Measurements from ENCODE around the gene MSGN1. TPM values are rescaled to one million over a fixed set of nuclear protein-coding genes. Genes with fewer than 3 reads are reported as not detected.

Gene MSGN1
- total RNA-seq, 2 donors from 2014 or later, result not detected

DNA sequence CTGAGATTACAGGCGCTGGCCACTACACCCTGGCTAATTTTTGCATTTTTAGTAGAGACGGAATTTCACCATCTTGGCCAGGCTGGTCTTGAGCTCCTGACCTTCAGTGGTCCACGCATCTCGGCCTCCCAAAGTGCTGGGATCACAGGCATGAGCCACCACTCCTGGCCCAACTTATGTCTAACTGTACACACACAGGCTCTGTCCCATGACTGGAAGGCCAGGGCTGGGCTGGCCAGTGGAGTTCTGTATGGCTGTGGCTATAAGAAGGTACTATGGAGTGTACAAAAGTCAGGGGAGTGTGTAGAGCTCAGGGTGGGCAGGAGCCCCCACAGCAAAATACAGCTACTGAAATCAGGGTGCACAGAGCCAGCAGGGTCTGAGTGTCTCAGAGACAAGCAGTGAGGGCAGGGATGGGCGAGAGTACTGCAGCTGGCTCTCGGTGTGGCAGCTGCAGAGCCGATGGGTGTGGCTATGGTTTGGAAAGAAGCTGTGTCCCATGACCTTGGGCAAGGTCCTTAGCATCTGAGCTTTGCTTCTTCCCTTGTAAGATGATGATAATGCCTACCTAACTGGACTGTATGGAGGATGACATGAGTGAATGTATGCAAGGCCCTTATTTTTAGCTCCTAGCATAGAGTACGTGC, 10.4 kb upstream of the MSGN1 start:
- 78 to 86% methylated on average over 8 of the region's 8 CpGs for WGBS, 2 donors
- Histone ChIP-seq H3K4me1 (no peaks in the 10 kb centered on the region), H3K27me3 (no peaks in the 10 kb centered on the region), H3K27ac (no peak overlapping the region), H3K9me3 (no peaks in the 10 kb centered on the region), H3K36me3 (replicated peaks in 1 of 2; ENCODE audit: insufficient read depth in 1 of 2, low read depth in 2 of 2) (no peaks in the 10 kb centered on the region), H3K4me3 (no peak overlapping the region)
- intact Hi-C loops (cut with DNase I), result no loop called here
- DNase-seq (no peak), ATAC-seq (no peak)
- TF ChIP-seq, protein P1, sequence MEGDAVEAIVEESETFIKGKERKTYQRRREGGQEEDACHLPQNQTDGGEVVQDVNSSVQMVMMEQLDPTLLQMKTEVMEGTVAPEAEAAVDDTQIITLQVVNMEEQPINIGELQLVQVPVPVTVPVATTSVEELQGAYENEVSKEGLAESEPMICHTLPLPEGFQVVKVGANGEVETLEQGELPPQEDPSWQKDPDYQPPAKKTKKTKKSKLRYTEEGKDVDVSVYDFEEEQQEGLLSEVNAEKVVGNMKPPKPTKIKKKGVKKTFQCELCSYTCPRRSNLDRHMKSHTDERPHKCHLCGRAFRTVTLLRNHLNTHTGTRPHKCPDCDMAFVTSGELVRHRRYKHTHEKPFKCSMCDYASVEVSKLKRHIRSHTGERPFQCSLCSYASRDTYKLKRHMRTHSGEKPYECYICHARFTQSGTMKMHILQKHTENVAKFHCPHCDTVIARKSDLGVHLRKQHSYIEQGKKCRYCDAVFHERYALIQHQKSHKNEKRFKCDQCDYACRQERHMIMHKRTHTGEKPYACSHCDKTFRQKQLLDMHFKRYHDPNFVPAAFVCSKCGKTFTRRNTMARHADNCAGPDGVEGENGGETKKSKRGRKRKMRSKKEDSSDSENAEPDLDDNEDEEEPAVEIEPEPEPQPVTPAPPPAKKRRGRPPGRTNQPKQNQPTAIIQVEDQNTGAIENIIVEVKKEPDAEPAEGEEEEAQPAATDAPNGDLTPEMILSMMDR (IDR thresholded peaks at IDR 0.05), result no peak
- no peak for TF ChIP-seq POLR2A (IDR thresholded peaks at IDR 0.05)

DNA sequence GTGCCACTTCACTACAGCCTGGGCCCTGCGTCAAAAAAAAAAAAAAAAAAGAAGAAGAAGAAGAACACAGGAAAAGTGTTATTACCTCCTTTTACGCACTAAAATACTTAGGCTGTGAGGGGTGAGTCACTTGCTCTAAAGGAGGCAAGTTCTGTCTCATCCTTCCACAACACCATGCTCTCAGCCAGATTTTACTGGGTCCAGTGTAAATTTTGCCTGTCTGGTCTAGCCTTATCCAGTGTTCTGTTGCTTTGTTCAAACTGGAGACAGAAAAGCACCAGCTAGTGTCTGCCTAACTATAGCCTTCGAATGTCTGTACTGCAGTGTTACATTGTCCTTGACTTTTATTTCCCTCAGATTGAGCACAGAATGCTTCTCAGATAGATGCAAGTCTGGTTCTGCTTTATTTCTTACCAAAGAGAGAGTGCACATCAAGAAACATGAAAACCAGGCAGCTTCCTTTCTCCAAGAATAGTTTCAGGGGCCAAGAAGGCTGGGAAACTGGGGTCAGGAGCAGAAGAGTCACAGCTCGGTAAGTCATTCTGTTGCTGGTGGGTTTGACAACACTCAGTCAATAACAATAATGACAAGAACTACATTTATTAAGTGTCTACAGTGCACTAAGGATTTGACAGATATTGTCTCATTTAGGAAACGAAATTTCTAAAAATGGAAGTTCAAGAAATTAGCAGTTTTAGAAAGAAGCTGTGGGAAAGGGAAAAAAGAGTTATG, 3.1 kb upstream of the MSGN1 start:
- Histone ChIP-seq H3K36me3 (replicated peaks in 1 of 2; ENCODE audit: insufficient read depth in 1 of 2, low read depth in 2 of 2) (no peaks in the 10 kb centered on the region), H3K4me3 (no peak overlapping the region), H3K27ac (peak overlapping the region in 1 of 4 donors; percentile 40), H3K27me3 (no peaks in the 10 kb centered on the region), H3K4me1 (no peaks in the 10 kb centered on the region), H3K9me3 (no peaks in the 10 kb centered on the region)
- no peak for ATAC-seq
- DNase-seq, result no peak
- TF ChIP-seq, protein P1 (IDR thresholded peaks at IDR 0.05), result no peak
- no peak for TF ChIP-seq POLR2A (IDR thresholded peaks at IDR 0.05)
- WGBS, 2 donors, result 52 to 62% methylated on average over 5 of the region's 5 CpGs
- intact Hi-C loops (cut with DNase I), result no loop called here

DNA sequence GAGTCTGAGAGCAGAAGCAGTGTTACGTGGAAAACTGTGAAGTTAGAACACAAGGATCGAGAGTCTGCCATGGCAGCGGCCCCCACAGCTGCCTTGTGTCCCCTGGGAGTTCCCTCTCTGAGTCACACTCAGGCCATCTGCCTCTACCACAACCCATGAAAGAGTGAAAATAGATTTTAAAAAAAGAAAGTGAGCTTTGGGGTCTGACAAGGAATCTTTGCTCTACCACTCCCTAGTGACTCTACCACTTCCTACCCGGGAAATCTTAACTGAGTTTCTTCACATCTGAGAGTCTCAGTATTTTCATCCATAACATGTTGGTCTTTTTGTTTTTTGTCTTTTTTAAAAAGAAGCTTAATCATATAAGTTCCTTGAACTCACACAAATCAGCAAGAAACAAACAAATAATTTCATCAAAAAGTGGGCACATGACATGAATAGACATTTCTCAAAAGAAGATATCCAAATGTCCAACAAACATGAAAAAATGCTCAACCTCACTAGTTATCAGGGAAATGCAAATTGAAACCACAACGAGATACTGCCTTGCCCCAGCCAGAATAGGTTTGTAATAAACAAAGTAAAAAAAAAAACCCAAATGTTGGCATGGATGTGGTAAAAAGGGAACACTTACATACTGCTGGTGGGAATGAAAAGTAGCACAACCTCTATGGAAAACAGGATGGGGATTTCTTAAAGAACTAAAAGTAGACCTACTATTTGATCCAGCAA, 2.4 kb upstream of the MSGN1 start:
- Histone ChIP-seq H3K4me3 (no peak overlapping the region), H3K36me3 (replicated peaks in 1 of 2; ENCODE audit: insufficient read depth in 1 of 2, low read depth in 2 of 2) (no peaks in the 10 kb centered on the region), H3K27me3 (no peaks in the 10 kb centered on the region), H3K4me1 (no peaks in the 10 kb centered on the region), H3K27ac (no peak overlapping the region), H3K9me3 (no peaks in the 10 kb centered on the region)
- peak in 1 of 4 donors; percentile 16 for DNase-seq
- 50 to 68% methylated on average over 5 of the region's 5 CpGs for WGBS, 2 donors
- peak; percentile 30 for ATAC-seq
- intact Hi-C loops (cut with DNase I), result no loop called here
- TF ChIP-seq, protein P1 (IDR thresholded peaks at IDR 0.05), result no peak
- TF ChIP-seq POLR2A (IDR thresholded peaks at IDR 0.05), result no peak

DNA sequence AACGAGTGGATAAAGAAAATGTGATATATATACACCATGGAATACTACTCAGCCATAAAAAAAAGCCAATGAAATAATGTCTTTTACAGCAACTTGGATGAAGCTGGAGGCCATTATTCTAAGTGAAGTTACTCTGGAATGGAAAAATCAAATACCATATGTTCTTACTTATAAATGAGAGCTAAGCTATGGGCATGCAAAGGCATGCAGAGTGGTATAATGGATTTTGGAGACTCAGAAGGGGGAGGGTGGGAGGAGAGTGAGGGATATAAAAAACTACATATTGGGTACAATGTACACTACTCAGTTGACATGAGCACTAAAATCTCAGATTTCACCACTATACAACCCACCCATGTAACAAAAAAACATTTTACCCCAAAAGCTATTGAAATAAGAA, 1.7 kb upstream of the MSGN1 start:
- H3K27me3 ChIP-seq, result no peaks in the 10 kb centered on the region
- H3K4me1 ChIP-seq, result no peaks in the 10 kb centered on the region
- no peaks in the 10 kb centered on the region for H3K9me3 ChIP-seq
- intact Hi-C loops (cut with DNase I), result no loop called here
- no peaks in the 10 kb centered on the region for H3K36me3 ChIP-seq (replicated peaks in 1 of 2; ENCODE audit: insufficient read depth in 1 of 2, low read depth in 2 of 2)
- TF ChIP-seq POLR2A (IDR thresholded peaks at IDR 0.05), result no peak
- DNase-seq (no peak), ATAC-seq (no peak)
- H3K4me3 ChIP-seq, result no peak overlapping the region
- no peak overlapping the region for H3K27ac ChIP-seq
- 61 to 68% methylated on average over 1 of the region's 1 CpG for WGBS, 2 donors

DNA sequence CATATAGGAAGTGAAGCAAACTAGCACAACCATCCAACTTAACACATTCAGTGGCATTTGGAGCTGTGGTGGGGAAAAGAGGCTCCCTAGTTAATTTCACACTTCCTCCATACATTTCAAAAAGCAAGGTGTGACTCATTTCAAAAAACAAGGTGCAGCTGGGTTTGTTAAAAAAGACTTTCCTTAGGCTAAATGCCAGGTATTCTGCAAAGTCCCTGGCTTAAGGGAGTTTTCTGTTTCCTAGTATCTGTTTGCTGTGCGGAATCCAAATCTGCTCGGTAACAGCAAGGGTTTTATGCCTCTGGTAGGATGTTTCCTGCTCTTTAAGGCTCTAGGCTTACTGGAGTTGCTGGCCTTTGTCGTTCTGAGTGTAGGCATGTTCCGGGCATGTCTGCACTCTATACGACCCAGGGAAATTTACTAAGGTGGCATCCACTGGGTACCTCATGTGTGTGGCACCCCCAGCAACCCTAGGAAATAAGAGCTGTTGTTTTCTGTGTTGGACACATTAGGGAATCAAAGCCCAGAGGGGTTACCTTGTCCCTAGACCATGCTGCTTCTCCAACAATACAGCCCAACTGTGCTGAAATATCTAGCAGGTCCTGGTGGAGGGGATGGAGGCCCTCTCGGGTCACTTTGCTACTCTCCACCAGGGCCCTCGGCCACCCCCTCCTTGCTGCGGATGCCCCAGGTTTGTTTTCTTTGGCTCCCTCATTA, 634 bp upstream of the MSGN1 start:
- no peaks in the 10 kb centered on the region for H3K27me3 ChIP-seq
- H3K4me3 ChIP-seq, result no peak overlapping the region
- H3K9me3 ChIP-seq, result no peaks in the 10 kb centered on the region
- intact Hi-C loops (cut with DNase I), result no loop called here
- no peaks in the 10 kb centered on the region for H3K36me3 ChIP-seq (replicated peaks in 1 of 2; ENCODE audit: insufficient read depth in 1 of 2, low read depth in 2 of 2)
- TF ChIP-seq POLR2A (IDR thresholded peaks at IDR 0.05), result no peak
- TF ChIP-seq, protein P1 (IDR thresholded peaks at IDR 0.05), result no peak
- DNase-seq (no peak), ATAC-seq (no peak)
- H3K27ac ChIP-seq, result no peak overlapping the region
- H3K4me1 ChIP-seq, result no peaks in the 10 kb centered on the region
- WGBS, 2 donors, result 63 to 66% methylated on average over 7 to 8 of the region's 8 CpGs

All from body of pancreas (tissue), 4 donors.